ENCODE measurements around the gene REV3L. TPM values are rescaled to one million over a fixed set of nuclear protein-coding genes. Genes with fewer than 3 reads are reported as not detected.

The REV3L gene
- total and polyA plus RNA-seq, 2 donors (not counting 1 experiment from before 2014, with no cell fraction given) = 4.7 to 37.9 TPM

GRCh38 chr6:111379302-111379701 is 103.7 kb downstream of the REV3L start:
- H4K20me1 ChIP-seq (ENCODE audit: control insufficient read depth, insufficient read depth, low read length, poor library complexity, severe bottlenecking) = no peaks in the 10 kb centered on the region
- H3K9ac ChIP-seq (ENCODE audit: low read length) = no peak overlapping the region
- H3K4me2 ChIP-seq (replicated peaks; ENCODE audit: low read depth, low read length, poor library complexity, severe bottlenecking) = no peak overlapping the region
- no peaks in the 10 kb centered on the region for H3K27me3 ChIP-seq (replicated peaks in 1 of 4; ENCODE audit: control extremely low read depth in 1 of 4, control insufficient read depth in 3 of 4, insufficient read depth in 4 of 4, low read length in 3 of 4)
- ChIA-PET CTCF (interaction anchor here (1.3 kb wide), 1 partner anchor 99 kb away, joined by 4 read pairs; no protein-coding TSS in a partner anchor), POLR2A (no interaction called here)
- intact Hi-C loops (cut with micrococcal nuclease) = loop anchor here (5.0 kb wide), 1 partner anchor 33 kb away; no protein-coding TSS in a partner anchor
- H3K4me3 ChIP-seq (ENCODE audit: control extremely low read depth in 1 of 5, extremely low read depth in 1 of 5, insufficient read depth in 1 of 5, low read depth in 2 of 5, low read length in 4 of 5) = no peak overlapping the region
- Mint-ChIP-seq H3K4me1 (no peaks in the 10 kb centered on the region), H3K4me3 (no peak overlapping the region), H3K27me3 (no peaks in the 10 kb centered on the region), H3K9me3 (ENCODE audit: insufficient read depth) (no peaks in the 10 kb centered on the region), H3K27ac (no peak overlapping the region)
- H3K36me3 ChIP-seq (replicated peaks in 1 of 2; ENCODE audit: control extremely low read depth in 1 of 2, control insufficient read depth in 1 of 2, extremely low read depth in 1 of 2, insufficient read depth in 2 of 2, low read length in 1 of 2) = peaks cover 8 to 24% of the 10 kb centered on the region in 2 experiments
- DNase-seq (no peak), ATAC-seq (ENCODE audit: low read depth) (no peak)
- TF ChIP-seq EZH2 (IDR thresholded peaks at IDR 0.05; ENCODE audit: borderline replicate concordance, insufficient read depth, low read depth, low read length, poor library complexity, severe bottlenecking) (no peak), CTCF (IDR thresholded peaks at IDR 0.05) (no peak)
- no peaks in the 10 kb centered on the region for H3K9me3 ChIP-seq (ENCODE audit: control extremely low read depth in 1 of 3, control insufficient read depth in 2 of 3, insufficient read depth in 1 of 3, low read length in 2 of 3)
- no peaks in the 10 kb centered on the region for H3K4me1 ChIP-seq (ENCODE audit: control insufficient read depth in 2 of 2, insufficient read depth in 2 of 2, low read length in 2 of 2)
- H2AFZ ChIP-seq (ENCODE audit: insufficient read depth, low read depth, low read length, poor library complexity, severe bottlenecking) = no peak overlapping the region
- H3K27ac ChIP-seq (ENCODE audit: low read length in 2 of 2) = no peak overlapping the region
- H3K79me2 ChIP-seq (ENCODE audit: control insufficient read depth, insufficient read depth, low read length) = no peaks in the 10 kb centered on the region

GRCh38 chr6:111377558-111378120 is 105.4 kb downstream of the REV3L start:
- POLR2A ChIA-PET = no interaction called here

More at GRCh38 chr6:111377558-111378120, 105.4 kb downstream of the REV3L start:
- no peak for ATAC-seq (ENCODE audit: low read depth)
- TF ChIP-seq EZH2 (IDR thresholded peaks at IDR 0.05; ENCODE audit: borderline replicate concordance, insufficient read depth, low read depth, low read length, poor library complexity, severe bottlenecking) = no peak
- TF ChIP-seq CTCF (IDR thresholded peaks at IDR 0.05) = no peak
- Histone ChIP-seq H2AFZ (ENCODE audit: insufficient read depth, low read depth, low read length, poor library complexity, severe bottlenecking) (no peak overlapping the region), H3K36me3 (replicated peaks in 1 of 2; ENCODE audit: control extremely low read depth in 1 of 2, control insufficient read depth in 1 of 2, extremely low read depth in 1 of 2, insufficient read depth in 2 of 2, low read length in 1 of 2) (peaks cover 9 to 30% of the 10 kb centered on the region in 2 experiments), H3K4me3 (ENCODE audit: control extremely low read depth in 1 of 5, extremely low read depth in 1 of 5, insufficient read depth in 1 of 5, low read depth in 2 of 5, low read length in 4 of 5) (no peak overlapping the region), H3K27ac (ENCODE audit: low read length in 2 of 2) (no peak overlapping the region), H3K27me3 (replicated peaks in 1 of 4; ENCODE audit: control extremely low read depth in 1 of 4, control insufficient read depth in 3 of 4, insufficient read depth in 4 of 4, low read length in 3 of 4) (no peaks in the 10 kb centered on the region), H3K9me3 (ENCODE audit: control extremely low read depth in 1 of 3, control insufficient read depth in 2 of 3, insufficient read depth in 1 of 3, low read length in 2 of 3) (no peaks in the 10 kb centered on the region), H3K9ac (ENCODE audit: low read length) (no peak overlapping the region), H3K4me2 (replicated peaks; ENCODE audit: low read depth, low read length, poor library complexity, severe bottlenecking) (no peak overlapping the region), H3K4me1 (ENCODE audit: control insufficient read depth in 2 of 2, insufficient read depth in 2 of 2, low read length in 2 of 2) (no peaks in the 10 kb centered on the region), H4K20me1 (ENCODE audit: control insufficient read depth, insufficient read depth, low read length, poor library complexity, severe bottlenecking) (no peaks in the 10 kb centered on the region), H3K79me2 (ENCODE audit: control insufficient read depth, insufficient read depth, low read length) (no peaks in the 10 kb centered on the region)
- CTCF ChIA-PET = no interaction called here
- no peaks in the 10 kb centered on the region for H3K27me3 Mint-ChIP-seq
- no peaks in the 10 kb centered on the region for H3K4me1 Mint-ChIP-seq
- no peak overlapping the region for H3K4me3 Mint-ChIP-seq
- 86% methylated on average over 1 of the region's 2 CpGs for whole genome bisulfite sequencing (ENCODE audit: insufficient coverage)
- H3K27ac Mint-ChIP-seq = no peak overlapping the region
- DNase-seq = no peak
- intact Hi-C loops (cut with micrococcal nuclease) = loop anchor here (5.0 kb wide), 1 partner anchor 35 kb away; no protein-coding TSS in a partner anchor
- H3K9me3 Mint-ChIP-seq (ENCODE audit: insufficient read depth) = no peaks in the 10 kb centered on the region
